ENCODE results near the gene ZNF790. TPM values are rescaled to one million over a fixed set of nuclear protein-coding genes. Genes with fewer than 3 reads are reported as not detected.

Gene ZNF790
- total and polyA plus RNA-seq, 2 of the 8 experiments (the other 6 are each of a cell fraction or from before 2014, with no cell fraction given): 1.7 to 7.2 TPM

GRCh38 chr19:36775768-36776167 is 62.4 kb downstream of the ZNF790 start:
- Histone ChIP-seq H3K56ac (replicated peaks; ENCODE audit: insufficient read length, low read depth, low read length) (no peak overlapping the region), H3K4me1 (replicated peaks in 1 of 4; ENCODE audit: control insufficient read depth in 3 of 4, insufficient read depth in 4 of 4, low read length in 3 of 4) (no peaks in the 10 kb centered on the region; a peak in 1 of 7 replicates), H2BK12ac (ENCODE audit: low read depth, low read length) (no peak overlapping the region), H3K18ac (ENCODE audit: extremely low read depth, low read length) (no peak overlapping the region), H3K27ac (ENCODE audit: low read depth, low read length) (no peak overlapping the region), H3K79me2 (ENCODE audit: control insufficient read depth in 1 of 2, insufficient read depth in 2 of 2, low read length in 2 of 2) (peaks cover 3 to 17% of the 10 kb centered on the region in 2 experiments; a peak in 3 of 4 replicates), H3K4me2 (ENCODE audit: insufficient read depth in 1 of 2, low read depth in 2 of 2, low read length in 2 of 2) (no peak overlapping the region), H4K5ac (ENCODE audit: insufficient read length, low read depth, low read length) (no peak overlapping the region), H2AFZ (ENCODE audit: low read length) (no peak overlapping the region), H3K27me3 (replicated peaks in 1 of 4; ENCODE audit: control insufficient read depth in 3 of 4, extremely low read depth in 1 of 4, insufficient read depth in 3 of 4, low read length in 3 of 4) (no peaks in the 10 kb centered on the region), H3K36me3 (ENCODE audit: control insufficient read depth in 2 of 4, insufficient read depth in 4 of 4, low read length in 3 of 4) (peaks cover 0 to 21% (median 0%) of the 10 kb centered on the region in 4 experiments; a peak in 3 of 8 replicates), H4K20me1 (replicated peaks in 1 of 2; ENCODE audit: control insufficient read depth in 1 of 2, insufficient read depth in 2 of 2, low read length in 2 of 2) (peaks cover 0 to 3% of the 10 kb centered on the region in 2 experiments), H3K14ac (ENCODE audit: insufficient read length) (no peak overlapping the region), H3K23me2 (ENCODE audit: low read depth, low read length) (peaks cover 6% of the 10 kb centered on the region), H3K4me3 (ENCODE audit: extremely low read depth in 1 of 4, insufficient read depth in 2 of 4, low read depth in 3 of 4, low read length in 4 of 4) (no peak overlapping the region), H2BK120ac (replicated peaks; ENCODE audit: low read depth, low read length) (no peak overlapping the region), H4K91ac (replicated peaks; ENCODE audit: insufficient read length, low read length) (no peak overlapping the region), H2BK5ac (ENCODE audit: low read depth, low read length) (no peak overlapping the region; the same call in 1 of the 2 replicates), H3K9me3 (ENCODE audit: insufficient read depth in 2 of 2, low read depth in 1 of 2, low read length in 1 of 2) (peaks cover 4 to 7% of the 10 kb centered on the region in 2 experiments; a peak in 3 of 4 replicates), H2BK15ac (ENCODE audit: low read length) (no peak overlapping the region), H3K4ac (replicated peaks; ENCODE audit: insufficient read length, low read depth, low read length) (no peak overlapping the region), H4K8ac (ENCODE audit: extremely low read depth, insufficient read depth, low read length) (no peak overlapping the region), H2BK20ac (ENCODE audit: low read length) (no peak overlapping the region), H3K9ac (replicated peaks in 1 of 4; ENCODE audit: extremely low read depth in 1 of 4, low read depth in 3 of 4, low read length in 3 of 4) (no peak overlapping the region), H3K23ac (ENCODE audit: insufficient read length) (no peak overlapping the region), H2AK5ac (ENCODE audit: low read depth, low read length) (no peak overlapping the region), H3K79me1 (ENCODE audit: low read depth, low read length) (peaks cover 6% of the 10 kb centered on the region; the same call in 1 of the 2 replicates)
- DNase-seq (ENCODE audit: low read depth in 1 of 2, low spot score in 2 of 2) (peak in 1 of 2 experiments; percentile 75), FAIRE-seq (no peak)
- ChIA-PET CTCF (ENCODE audit: partially characterized antibody) (no interaction called here), POLR2A (ENCODE audit: partially characterized antibody) (interaction anchor here (1.1 kb wide), 1 partner anchor 19 kb away, joined by 3 read pairs; no protein-coding TSS in a partner anchor)
- 97% methylated on average over 22 of the region's 38 CpGs; no CpG with 5 or more reads in 1 of the 2 experiments for WGBS, 2 experiments (ENCODE audit: extremely low coverage in 1 of 2, insufficient coverage in 1 of 2, insufficient read length in 1 of 2, insufficient replicate concordance in 2 of 2, low coverage in 1 of 2, low lambda C conversion rate in 2 of 2, missing lambda C conversion rate in 1 of 2)
- TF ChIP-seq SIRT6 (IDR thresholded peaks at IDR 0.05; ENCODE audit: low read length) (no peak), ATF2 (IDR thresholded peaks at IDR 0.05; ENCODE audit: low read length) (no peak), POU5F1 (IDR thresholded peaks at IDR 0.05; ENCODE audit: low read depth, low read length) (no peak), KDM5A (IDR thresholded peaks at IDR 0.05; ENCODE audit: low read length) (no peak), NRF1 (IDR thresholded peaks at IDR 0.05; ENCODE audit: low read depth, low read length) (no peak), EGR1 (IDR thresholded peaks at IDR 0.05; ENCODE audit: borderline replicate concordance, low read depth, low read length) (no peak), GTF2F1 (IDR thresholded peaks at IDR 0.05; ENCODE audit: borderline replicate concordance, low read depth, low read length) (no peak), CREB1 (IDR thresholded peaks at IDR 0.05) (no peak), USF2 (IDR thresholded peaks at IDR 0.05; ENCODE audit: low read length) (no peak), RNF2 (IDR thresholded peaks at IDR 0.05; ENCODE audit: borderline replicate concordance, low read depth, low read length, missing control alignments, poor library complexity, severe bottlenecking) (no peak), RBBP5 (IDR thresholded peaks at IDR 0.05; ENCODE audit: borderline replicate concordance, low read depth, low read length) (no peak)

All from H1 (cell line).